Activated naive CD4-positive, alpha-beta T cell treated with anti-CD3 and anti-CD28 coated beads, Interleukin-2, amount 50 U/mL, for 24 hours (primary cell): ENCODE data around the gene MYH15.

Experiments
- H3K27ac Mint-ChIP-seq: one replicate; pipeline ENCODE4 v1.8.0; 2021; ENCODE audit warnings: mild to moderate bottlenecking, mixed read lengths
- H3K27me3 Mint-ChIP-seq: one replicate; pipeline ENCODE4 v1.8.0; 2021; ENCODE audit warnings: mixed read lengths
- H3K36me3 Mint-ChIP-seq: one replicate; pipeline ENCODE4 v1.8.0; 2021; ENCODE audit warnings: mixed read lengths
- H3K4me1 Mint-ChIP-seq: one replicate; pipeline ENCODE4 v1.8.0; 2021; ENCODE audit warnings: mixed read lengths
- H3K4me3 Mint-ChIP-seq: one replicate; pipeline ENCODE4 v1.8.0; 2021; ENCODE audit warnings: mild to moderate bottlenecking, mixed read lengths
- H3K9me3 Mint-ChIP-seq: one replicate; pipeline ENCODE4 v1.8.0; 2021; ENCODE audit warnings: mixed read lengths

Gene MYH15

DNA sequence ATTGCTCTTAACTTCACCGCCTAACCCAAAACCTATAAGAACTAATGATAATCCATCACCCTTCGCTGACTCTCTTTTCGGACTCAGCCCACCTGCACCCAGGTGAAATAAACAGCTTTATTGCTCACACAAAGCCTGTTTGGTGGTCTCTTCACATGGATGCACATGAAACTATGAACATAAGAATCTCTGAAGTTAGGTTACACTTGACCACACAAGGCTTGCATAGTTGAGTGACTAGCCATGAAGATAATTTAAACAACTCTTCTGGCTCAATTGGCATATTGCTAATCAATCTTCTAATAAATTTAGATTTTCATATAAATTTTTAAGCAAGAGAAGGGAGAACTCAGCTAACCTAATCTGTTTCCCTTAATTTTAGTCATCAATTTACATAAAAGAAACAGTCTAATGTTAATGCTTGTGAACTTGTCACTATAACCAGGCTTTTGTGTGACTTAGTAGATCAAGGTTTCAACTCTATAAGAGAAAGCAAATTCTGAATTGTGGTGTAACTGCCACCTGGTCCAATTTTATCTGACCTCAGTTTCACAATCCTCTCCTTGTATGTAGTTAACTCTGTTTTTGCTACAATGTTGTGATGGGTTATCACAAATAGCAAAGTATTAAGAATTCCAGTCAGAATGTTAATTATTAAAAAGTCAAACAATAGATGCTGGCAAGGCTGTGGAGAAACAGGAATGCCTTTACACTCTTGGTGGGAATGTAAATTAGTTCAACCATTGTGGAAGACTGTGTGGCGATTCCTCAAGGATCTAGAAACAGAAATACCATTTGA, 132.0 kb downstream of the MYH15 start:
- H3K4me3 Mint-ChIP-seq = no peak overlapping the region

GRCh38 chr3:108377384-108377783, 133.0 kb downstream of the MYH15 start:
- H3K27ac Mint-ChIP-seq = no peak overlapping the region
- no peaks in the 10 kb centered on the region for H3K9me3 Mint-ChIP-seq
- H3K4me3 Mint-ChIP-seq = no peak overlapping the region
- H3K27me3 Mint-ChIP-seq = no peaks in the 10 kb centered on the region
- H3K36me3 Mint-ChIP-seq = no peaks in the 10 kb centered on the region
- no peaks in the 10 kb centered on the region for H3K4me1 Mint-ChIP-seq

More for the DNA sequence above, 132.0 kb downstream of the MYH15 start:
- H3K36me3 Mint-ChIP-seq = no peaks in the 10 kb centered on the region
- no peaks in the 10 kb centered on the region for H3K9me3 Mint-ChIP-seq
- H3K4me1 Mint-ChIP-seq = no peaks in the 10 kb centered on the region
- no peaks in the 10 kb centered on the region for H3K27me3 Mint-ChIP-seq
- H3K27ac Mint-ChIP-seq = peak overlapping the region; percentile 1

GRCh38 chr3:108376026-108376425, 134.4 kb downstream of the MYH15 start:
- H3K27me3 Mint-ChIP-seq = no peaks in the 10 kb centered on the region
- no peaks in the 10 kb centered on the region for H3K36me3 Mint-ChIP-seq
- no peaks in the 10 kb centered on the region for H3K9me3 Mint-ChIP-seq
- no peak overlapping the region for H3K4me3 Mint-ChIP-seq
- no peak overlapping the region for H3K27ac Mint-ChIP-seq
- no peaks in the 10 kb centered on the region for H3K4me1 Mint-ChIP-seq

- Mint-ChIP-seq H3K27me3 (no peaks in the 10 kb centered on the region), H3K27ac (no peak overlapping the region), H3K36me3 (no peaks in the 10 kb centered on the region), H3K4me3 (no peak overlapping the region), H3K4me1 (no peaks in the 10 kb centered on the region), H3K9me3 (no peaks in the 10 kb centered on the region)
These were observed 151.4 kb downstream of the MYH15 start for GRCh38 chr3:108359011-108359410.

DNA sequence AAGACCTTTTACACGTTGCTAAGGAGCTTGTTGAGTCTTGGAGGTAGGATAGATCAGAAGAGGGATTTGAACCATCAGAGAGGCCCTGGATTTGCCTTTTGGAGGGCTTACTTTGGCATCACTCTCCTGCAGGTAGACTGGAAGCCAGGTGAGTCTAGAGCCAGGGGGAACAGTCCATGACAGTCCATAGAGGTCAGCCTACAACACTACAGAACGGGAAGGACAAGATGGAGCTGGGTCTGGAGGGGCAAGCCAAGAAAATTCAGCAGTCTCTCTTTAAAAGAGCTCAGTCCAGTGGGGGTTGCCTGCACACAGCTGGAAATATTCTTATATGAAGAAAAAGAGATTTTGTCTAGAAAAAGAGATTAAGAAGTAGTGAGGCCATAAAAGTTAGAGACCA, 153.4 kb downstream of the MYH15 start:
- H3K27me3 Mint-ChIP-seq = no peaks in the 10 kb centered on the region
- no peak overlapping the region for H3K4me3 Mint-ChIP-seq
- H3K4me1 Mint-ChIP-seq = no peaks in the 10 kb centered on the region
- H3K9me3 Mint-ChIP-seq = no peaks in the 10 kb centered on the region
- H3K27ac Mint-ChIP-seq = no peak overlapping the region
- no peaks in the 10 kb centered on the region for H3K36me3 Mint-ChIP-seq

GRCh38 chr3:108354562-108354961, 155.8 kb downstream of the MYH15 start:
- H3K36me3 Mint-ChIP-seq = no peaks in the 10 kb centered on the region
- H3K4me3 Mint-ChIP-seq = no peak overlapping the region
- H3K9me3 Mint-ChIP-seq = no peaks in the 10 kb centered on the region
- no peaks in the 10 kb centered on the region for H3K27me3 Mint-ChIP-seq
- no peaks in the 10 kb centered on the region for H3K4me1 Mint-ChIP-seq
- no peak overlapping the region for H3K27ac Mint-ChIP-seq

DNA sequence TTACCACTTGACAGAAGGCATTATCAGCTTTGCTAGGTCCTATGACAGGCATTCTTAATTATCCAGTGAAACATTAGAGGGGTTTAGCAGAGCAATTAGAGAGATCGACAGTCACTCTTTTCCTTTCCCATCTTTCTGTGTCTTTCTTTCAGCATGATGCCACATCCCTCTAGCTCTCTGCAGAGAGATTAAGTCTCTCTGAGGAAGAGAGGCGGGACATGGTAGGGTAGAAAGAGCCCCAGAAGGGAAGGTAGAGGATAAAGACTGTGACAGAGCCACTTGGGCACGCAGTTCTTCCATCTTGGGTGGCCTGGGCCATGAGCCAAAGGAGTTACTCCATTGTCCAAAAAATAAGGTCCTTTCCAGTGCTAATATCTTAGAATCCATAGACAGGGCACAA, 158.2 kb downstream of the MYH15 start:
- peaks cover 1% of the 10 kb centered on the region for H3K27me3 Mint-ChIP-seq
- no peak overlapping the region for H3K4me3 Mint-ChIP-seq
- no peaks in the 10 kb centered on the region for H3K4me1 Mint-ChIP-seq
- no peak overlapping the region for H3K27ac Mint-ChIP-seq
- no peaks in the 10 kb centered on the region for H3K9me3 Mint-ChIP-seq
- H3K36me3 Mint-ChIP-seq = no peaks in the 10 kb centered on the region

- Mint-ChIP-seq H3K9me3 (no peaks in the 10 kb centered on the region), H3K27ac (no peak overlapping the region), H3K4me1 (no peaks in the 10 kb centered on the region), H3K27me3 (peaks cover 1% of the 10 kb centered on the region), H3K4me3 (no peak overlapping the region), H3K36me3 (no peaks in the 10 kb centered on the region)
These were observed 163.8 kb downstream of the MYH15 start for GRCh38 chr3:108346301-108347227.

GRCh38 chr3:108345492-108346205, 164.7 kb downstream of the MYH15 start:
- no peak overlapping the region for H3K27ac Mint-ChIP-seq
- H3K36me3 Mint-ChIP-seq = no peaks in the 10 kb centered on the region
- peaks cover 1% of the 10 kb centered on the region for H3K27me3 Mint-ChIP-seq
- H3K4me3 Mint-ChIP-seq = no peak overlapping the region
- H3K4me1 Mint-ChIP-seq = no peaks in the 10 kb centered on the region
- H3K9me3 Mint-ChIP-seq = no peaks in the 10 kb centered on the region

DNA sequence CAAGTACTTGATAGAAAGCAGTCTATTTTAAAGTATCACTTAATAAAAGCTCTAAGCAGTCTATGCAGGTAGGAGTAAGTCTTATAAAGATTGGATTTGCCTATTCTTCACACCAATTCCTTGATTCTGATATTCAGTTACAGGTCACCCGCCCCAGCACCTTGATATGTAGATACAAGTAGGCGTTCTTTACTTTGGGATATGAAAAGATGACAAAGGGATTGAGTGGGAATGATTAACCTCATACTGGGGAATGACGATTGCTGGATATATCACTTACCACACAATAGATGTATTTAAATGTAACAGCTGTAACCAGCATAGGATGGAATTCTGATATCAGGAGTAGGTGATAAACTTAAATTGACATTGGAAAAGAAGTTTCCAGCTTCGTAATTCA, 166.9 kb downstream of the MYH15 start:
- Mint-ChIP-seq H3K27me3 (peaks cover 1% of the 10 kb centered on the region), H3K27ac (no peak overlapping the region), H3K36me3 (no peaks in the 10 kb centered on the region), H3K9me3 (no peaks in the 10 kb centered on the region), H3K4me3 (no peak overlapping the region), H3K4me1 (no peaks in the 10 kb centered on the region)

GRCh38 chr3:108342837-108343486, 167.4 kb downstream of the MYH15 start:
- Mint-ChIP-seq H3K27me3 (peaks cover 1% of the 10 kb centered on the region), H3K27ac (no peak overlapping the region), H3K36me3 (no peaks in the 10 kb centered on the region), H3K9me3 (no peaks in the 10 kb centered on the region), H3K4me1 (no peaks in the 10 kb centered on the region), H3K4me3 (no peak overlapping the region)

DNA sequence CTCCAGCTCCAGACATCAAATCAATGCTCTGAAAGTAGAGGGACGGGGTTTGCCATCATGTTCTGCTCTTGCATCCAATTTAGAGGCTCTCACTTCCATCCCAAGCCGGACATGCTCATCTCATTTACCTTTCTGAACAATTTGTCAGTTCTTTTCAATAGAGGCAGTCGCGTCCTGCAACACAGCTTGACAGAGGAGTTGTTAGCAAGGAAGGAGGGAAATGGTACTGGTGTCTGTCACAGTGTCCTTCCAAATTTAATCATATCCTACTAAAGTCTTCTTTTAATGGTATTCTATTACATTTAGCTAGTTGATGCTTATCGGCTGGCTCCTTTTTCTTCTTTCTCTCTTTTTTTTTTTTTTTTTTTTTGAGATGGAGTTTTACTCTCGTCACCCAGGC, 168.5 kb downstream of the MYH15 start:
- Mint-ChIP-seq H3K4me3 (no peak overlapping the region), H3K27ac (no peak overlapping the region), H3K9me3 (no peaks in the 10 kb centered on the region), H3K36me3 (no peaks in the 10 kb centered on the region), H3K4me1 (no peaks in the 10 kb centered on the region), H3K27me3 (no peaks in the 10 kb centered on the region)

GRCh38 chr3:108338901-108339545, 171.4 kb downstream of the MYH15 start:
- H3K4me1 Mint-ChIP-seq = no peaks in the 10 kb centered on the region
- H3K4me3 Mint-ChIP-seq = no peak overlapping the region
- H3K36me3 Mint-ChIP-seq = no peaks in the 10 kb centered on the region
- H3K27ac Mint-ChIP-seq = no peak overlapping the region
- H3K27me3 Mint-ChIP-seq = no peaks in the 10 kb centered on the region
- H3K9me3 Mint-ChIP-seq = no peaks in the 10 kb centered on the region

GRCh38 chr3:108334701-108335100, 175.7 kb downstream of the MYH15 start:
- Mint-ChIP-seq H3K27ac (no peak overlapping the region), H3K4me3 (no peak overlapping the region), H3K27me3 (no peaks in the 10 kb centered on the region), H3K4me1 (peaks cover 2% of the 10 kb centered on the region), H3K9me3 (no peaks in the 10 kb centered on the region), H3K36me3 (no peaks in the 10 kb centered on the region)

GRCh38 chr3:108333961-108334360, 176.4 kb downstream of the MYH15 start:
- Mint-ChIP-seq H3K36me3 (no peaks in the 10 kb centered on the region), H3K27ac (no peak overlapping the region), H3K9me3 (no peaks in the 10 kb centered on the region), H3K27me3 (no peaks in the 10 kb centered on the region), H3K4me3 (no peak overlapping the region), H3K4me1 (peaks cover 7% of the 10 kb centered on the region)
